Keratinocyte (primary cell): Measurements from ENCODE around the gene F5. TPM values are rescaled to one million over a fixed set of nuclear protein-coding genes. Genes with fewer than 3 reads are reported as not detected.

Experiments
- DNase-seq: peaks from one replicate; pipeline ENCODE4 v3.0.0-alpha.2; 2011; ENCODE audit warnings: low read depth, missing footprints, low spot score
- FAIRE-seq: peaks from 2 replicates; lab custom pipeline; 2011; peaks lifted over from hg19 to GRCh38; lab: Jason Lieb, UNC
- H2AFZ ChIP-seq: 2 replicates; pipeline ENCODE4 v1.6.0; 2012; ENCODE audit warnings: low read length, control low read depth, inconsistent platforms; ENCODE audit not compliant: control insufficient read depth
- H3K27ac ChIP-seq: 2 replicates; pipeline ENCODE4 v1.5.1; 2011; ENCODE audit warnings: low read length; ENCODE audit not compliant: control insufficient read depth, insufficient read depth
- H3K27me3 ChIP-seq: 3 replicates; pipeline ENCODE4 v1.6.0; 2011; ENCODE audit warnings: low read length; ENCODE audit not compliant: control insufficient read depth, insufficient read depth; ENCODE audit errors: extremely low read depth
- H3K36me3 ChIP-seq, 2 experiments: 2 replicates in 1 of 2; 3 replicates in 1 of 2; pipeline ENCODE4 v1.5.1; 2011; ENCODE audit warnings: low read length in 2 of 2, mild to moderate bottlenecking in 1 of 2; ENCODE audit not compliant: control insufficient read depth in 2 of 2, insufficient read depth in 2 of 2; ENCODE audit errors: extremely low read depth in 1 of 2
- H3K4me1 ChIP-seq: 3 replicates; pipeline ENCODE4 v1.5.1; 2011; ENCODE audit warnings: low read length; ENCODE audit not compliant: control insufficient read depth, insufficient read depth; ENCODE audit errors: extremely low read depth
- H3K4me2 ChIP-seq: 3 replicates; pipeline ENCODE4 v1.6.0; 2011; ENCODE audit warnings: low read depth, low read length; ENCODE audit not compliant: control insufficient read depth, insufficient read depth; ENCODE audit errors: extremely low read depth
- H3K4me3 ChIP-seq, 3 experiments: fragments of 200-600 bp in 1 of 3; sonication (generic) in 1 of 3; 2 replicates in 2 of 3; 3 replicates in 1 of 3; pipeline ENCODE4 v1.5.1; 2011 to 2016; ENCODE audit warnings: low read length in 3 of 3, mild to moderate bottlenecking in 3 of 3, control low read depth in 2 of 3, inconsistent platforms in 1 of 3, low read depth in 1 of 3, mixed read lengths in 1 of 3, mixed run types in 1 of 3, moderate library complexity in 1 of 3; ENCODE audit not compliant: control insufficient read depth in 2 of 3, insufficient read depth in 2 of 3; ENCODE audit errors: extremely low read depth in 1 of 3
- H3K79me2 ChIP-seq: 2 replicates; pipeline ENCODE4 v1.6.0; 2012; ENCODE audit warnings: low read length; ENCODE audit not compliant: control insufficient read depth, insufficient read depth
- H3K9ac ChIP-seq: 3 replicates; pipeline ENCODE4 v1.6.0; 2011; ENCODE audit warnings: low read length; ENCODE audit not compliant: control insufficient read depth, insufficient read depth; ENCODE audit errors: extremely low read depth
- H3K9me1 ChIP-seq: 3 replicates; pipeline ENCODE4 v1.6.0; 2011; ENCODE audit warnings: low read length; ENCODE audit not compliant: control insufficient read depth, insufficient read depth; ENCODE audit errors: extremely low read depth
- H3K9me3 ChIP-seq: 2 replicates; pipeline ENCODE4 v1.5.1; 2012; ENCODE audit warnings: low read depth, low read length; ENCODE audit not compliant: control insufficient read depth
- H4K20me1 ChIP-seq: 3 replicates; pipeline ENCODE4 v1.6.0; 2011; ENCODE audit warnings: low read length; ENCODE audit not compliant: control insufficient read depth, insufficient read depth; ENCODE audit errors: extremely low read depth
- CTCF ChIP-seq, 3 experiments: IDR thresholded peaks in 1 of 3; conservative IDR thresholded peaks in 1 of 3; optimal IDR thresholded peaks in 1 of 3; 2 replicates in 2 of 3; 3 replicates in 1 of 3; pipeline versions ENCODE3 to v1.5.1; 2011; ENCODE audit warnings: low read length in 3 of 3, mild to moderate bottlenecking in 3 of 3, moderate library complexity in 2 of 3, control low read depth in 1 of 3, inconsistent platforms in 1 of 3; ENCODE audit not compliant: insufficient read depth in 2 of 3; ENCODE audit errors: extremely low read depth in 1 of 3
- EZH2 ChIP-seq: IDR thresholded peaks from one replicate; pipeline ENCODE4 v1.6.1; 2012; ENCODE audit warnings: inconsistent platforms, mild to moderate bottlenecking, low read length, moderate library complexity
- dilution Hi-C: fragments of 300-500 bp; cut with MboI; formaldehyde crosslinking; loops from one replicate; pipeline ENCODE4 v1.7.0; 2020; ENCODE audit warnings: low sequenced_read_pairs; ENCODE audit not compliant: extremely low pct_ligation_motif_present
- polyA plus RNA-seq, 5 experiments: library from polyadenylated mRNA; depleted of rRNA in 3 of 5; stranded (reverse) in 3 of 5; stranded (forward) in 1 of 5; unstranded in 1 of 5; fragments of >200 nt; gene quantifications; 1 replicate in 1 of 5; 2 replicates in 3 of 5; 3 replicates in 1 of 5; pipeline versions ENCODE4 v1.2.1 to v1.2.3, GENCODE V29; 2011 to 2012; ENCODE audit warnings: missing spikeins in 2 of 5, low read depth in 1 of 5, low replicate concordance in 1 of 5

The F5 gene
- polyA plus RNA-seq, 1 donor (not counting 4 experiments of a cell fraction or from before 2014, with no cell fraction given) = 0.01 TPM

- dilution Hi-C loops = no loop called here
- no peaks in the 10 kb centered on the region for H3K4me1 ChIP-seq
- no peak for DNase-seq
- no peak overlapping the region for H3K4me2 ChIP-seq
- FAIRE-seq = no peak
- H3K27ac ChIP-seq = no peak overlapping the region
- no peaks in the 10 kb centered on the region for H3K9me1 ChIP-seq
- no peak overlapping the region for H3K9ac ChIP-seq
- H3K9me3 ChIP-seq = no peaks in the 10 kb centered on the region
- peaks cover 13% of the 10 kb centered on the region for H3K27me3 ChIP-seq
- no peak overlapping the region for H2AFZ ChIP-seq
- H3K79me2 ChIP-seq = no peaks in the 10 kb centered on the region
- no peaks in the 10 kb centered on the region for H4K20me1 ChIP-seq
- H3K36me3 ChIP-seq = no peaks in the 10 kb centered on the region
- no peak overlapping the region for H3K4me3 ChIP-seq
- no peak for TF ChIP-seq EZH2
- no peak for TF ChIP-seq CTCF (optimal IDR thresholded peaks at IDR 0.05 in 1 of 3, IDR thresholded peaks at IDR 0.05 in 1 of 3, conservative IDR thresholded peaks at IDR 0.05 in 1 of 3; ENCODE audit: extremely low read depth in 1 of 3, insufficient read depth in 2 of 3, low read length in 3 of 3)
These were observed 9.9 kb downstream of the F5 start for GRCh38 chr1:169576241-169576934.

- no peak for FAIRE-seq
- no peaks in the 10 kb centered on the region for H3K9me1 ChIP-seq
- DNase-seq = no peak
- dilution Hi-C loops = no loop called here
- H3K36me3 ChIP-seq = no peaks in the 10 kb centered on the region
- H3K27ac ChIP-seq = no peak overlapping the region
- no peak for TF ChIP-seq CTCF (optimal IDR thresholded peaks at IDR 0.05 in 1 of 3, IDR thresholded peaks at IDR 0.05 in 1 of 3, conservative IDR thresholded peaks at IDR 0.05 in 1 of 3; ENCODE audit: extremely low read depth in 1 of 3, insufficient read depth in 2 of 3, low read length in 3 of 3)
- no peak for TF ChIP-seq EZH2
- H3K9ac ChIP-seq = no peak overlapping the region
- no peaks in the 10 kb centered on the region for H3K9me3 ChIP-seq
- H3K4me1 ChIP-seq = no peaks in the 10 kb centered on the region
- H3K27me3 ChIP-seq = peaks cover 13% of the 10 kb centered on the region
- no peak overlapping the region for H3K4me3 ChIP-seq
- H3K4me2 ChIP-seq = no peak overlapping the region
- H2AFZ ChIP-seq = no peak overlapping the region
- no peaks in the 10 kb centered on the region for H3K79me2 ChIP-seq
- H4K20me1 ChIP-seq = no peaks in the 10 kb centered on the region
These were observed 11.9 kb downstream of the F5 start for GRCh38 chr1:169574336-169574735.
